Measurements from ENCODE around the gene SLC8B1.

Gene SLC8B1

DNA sequence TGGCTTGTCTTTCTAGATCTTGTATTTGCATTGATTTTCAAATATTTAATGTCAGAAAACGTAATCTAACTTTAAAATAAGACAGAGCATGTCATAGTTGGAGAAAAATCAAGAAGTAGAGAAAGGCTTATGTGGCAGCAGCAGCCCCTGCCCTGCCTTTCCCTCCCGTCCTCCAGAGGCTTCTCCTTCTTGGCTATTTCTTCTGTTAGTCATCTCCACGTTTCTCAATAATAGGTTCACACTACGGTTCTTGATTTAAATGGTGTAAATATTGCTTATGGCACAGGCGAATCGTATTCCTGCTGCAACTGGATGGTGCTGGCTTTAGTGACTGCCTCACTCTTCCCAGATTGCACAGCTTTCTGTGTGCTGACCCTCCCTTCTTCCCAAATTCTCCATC is 42.8 kb downstream of the SLC8B1 start:
- DNase-seq = no peak

GRCh38 chr12:113291586-113291985 is 43.3 kb downstream of the SLC8B1 start:
- no peak for DNase-seq

- no peak for DNase-seq
Observed at GRCh38 chr12:113290506-113290905, 44.4 kb downstream of the SLC8B1 start.

GRCh38 chr12:113289361-113289760 is 45.5 kb downstream of the SLC8B1 start:
- no peak for DNase-seq

GRCh38 chr12:113287899-113288282 is 47.0 kb downstream of the SLC8B1 start:
- no peak for DNase-seq

DNA sequence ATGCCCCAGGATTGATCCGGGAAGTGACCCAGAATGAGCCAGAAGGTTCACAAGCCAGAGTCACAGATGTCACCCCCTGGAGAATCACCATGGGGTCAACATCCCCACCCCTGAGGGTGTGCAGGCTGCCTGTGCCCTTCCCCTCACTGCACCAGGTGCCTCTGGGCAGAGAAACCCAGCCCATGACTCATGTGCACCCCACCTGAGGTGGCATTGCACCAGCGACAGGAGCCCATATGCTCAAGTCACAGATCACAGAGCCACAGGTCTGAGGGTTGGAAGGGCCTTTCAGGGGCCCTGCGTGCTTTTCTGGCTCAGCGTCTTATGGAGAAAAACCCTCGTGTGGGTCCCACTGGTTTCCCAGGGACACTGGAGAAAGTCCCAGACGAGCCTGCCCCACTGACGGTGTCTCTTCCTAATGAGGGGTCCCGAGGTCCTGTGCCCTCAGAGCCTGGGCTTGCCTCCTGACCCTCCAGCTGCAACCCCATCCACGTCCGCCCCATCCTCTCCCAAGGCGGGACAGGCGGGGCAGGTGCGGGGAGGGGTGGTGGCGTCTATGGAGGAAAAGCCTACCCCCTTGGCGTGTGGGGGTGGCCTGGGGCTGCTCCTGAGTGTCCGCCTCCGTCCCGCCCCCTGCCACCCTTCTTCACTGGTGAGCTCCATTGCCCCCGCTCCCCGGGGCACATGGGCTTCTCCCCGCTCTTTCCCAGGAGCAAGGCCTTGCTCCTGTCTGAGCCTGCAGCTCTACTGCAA is 47.6 kb downstream of the SLC8B1 start:
- DNase-seq = no peak

DNA sequence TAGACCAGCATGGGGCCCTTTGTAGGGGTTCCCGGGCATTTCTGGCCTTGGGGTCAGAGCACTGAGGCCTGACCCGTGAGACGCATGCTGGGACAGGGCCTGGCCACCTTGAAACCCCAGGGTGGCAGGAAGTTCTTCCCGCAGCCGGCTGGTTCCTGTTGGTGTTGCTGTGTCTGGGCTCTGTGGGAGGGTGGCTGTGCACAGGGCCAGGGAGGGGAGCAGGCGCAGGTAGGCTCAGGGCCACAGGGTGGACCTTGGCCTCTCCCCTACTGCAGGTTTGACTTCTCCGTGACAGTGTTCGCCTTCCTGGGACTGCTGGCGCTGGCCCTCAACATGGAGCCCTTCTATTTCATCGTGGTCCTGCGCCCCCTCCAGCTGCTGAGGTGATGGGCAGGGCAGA is 48.2 kb downstream of the SLC8B1 start:
- DNase-seq = no peak

DNA sequence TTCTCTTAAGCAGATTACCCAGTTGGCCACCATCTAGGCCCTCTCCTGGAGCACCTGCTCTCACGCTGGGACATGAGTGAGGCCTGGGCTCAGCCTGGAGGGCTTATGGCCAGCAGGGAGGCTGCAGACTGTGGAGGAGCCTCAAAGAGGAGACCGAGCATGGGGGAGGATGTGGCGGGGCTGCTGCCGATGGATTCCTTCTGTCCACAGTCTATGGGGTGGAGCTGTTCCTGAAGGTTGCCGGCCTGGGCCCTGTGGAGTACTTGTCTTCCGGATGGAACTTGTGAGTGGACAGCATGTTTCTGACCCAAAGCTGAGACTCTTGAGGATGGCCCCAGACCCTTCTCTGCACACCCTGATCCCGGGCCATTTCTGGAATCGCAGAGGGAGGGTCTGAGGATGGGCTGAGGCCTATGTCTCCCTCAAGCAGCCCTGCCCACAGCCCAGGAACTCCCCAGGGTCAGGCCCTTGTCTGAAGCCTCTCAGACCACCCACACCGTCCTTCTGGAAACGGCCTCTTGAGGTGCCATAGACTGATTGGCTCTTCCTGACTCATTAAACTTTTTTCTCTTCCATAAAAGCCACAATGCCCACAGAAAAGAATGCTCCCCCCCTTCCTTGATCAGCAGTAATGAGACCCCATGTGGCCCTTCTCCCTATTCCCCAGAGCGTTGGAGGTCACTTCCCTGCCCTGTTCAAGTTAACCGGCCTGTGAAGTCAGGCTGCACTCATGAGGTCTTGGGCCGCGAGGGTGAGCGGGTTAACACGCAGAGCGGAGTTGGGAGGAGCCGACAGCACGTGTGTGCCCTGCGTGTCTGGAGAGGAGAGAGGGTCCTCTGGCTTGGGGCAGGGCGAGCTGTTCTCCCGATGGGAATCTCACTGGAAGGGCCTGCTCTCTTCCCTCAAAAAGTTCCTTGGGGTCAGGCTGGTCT is 49.0 kb downstream of the SLC8B1 start:
- DNase-seq = no peak

- DNase-seq = no peak
Observed at GRCh38 chr12:113284751-113285150, 50.2 kb downstream of the SLC8B1 start.

DNA sequence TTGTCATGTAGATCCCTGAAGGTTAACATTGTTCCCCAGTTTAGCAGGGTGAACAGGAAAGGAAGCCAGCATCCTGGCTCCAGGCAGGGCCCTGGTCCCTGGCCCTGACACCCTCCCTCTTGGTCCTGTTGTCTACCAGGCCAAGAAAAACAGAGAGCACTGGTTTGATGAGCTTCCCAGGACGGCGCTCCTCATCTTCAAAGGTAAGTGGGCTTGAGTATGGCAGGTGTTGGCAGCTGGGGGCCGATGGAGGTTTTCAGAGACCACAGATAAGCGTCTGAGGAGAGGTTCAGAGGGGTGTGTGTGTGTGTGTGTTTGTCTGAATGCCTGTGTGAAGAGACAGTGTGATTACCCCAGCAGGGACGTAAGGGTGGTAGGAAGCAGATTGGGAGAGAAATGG is 56.3 kb downstream of the SLC8B1 start:
- DNase-seq = no peak

DNA sequence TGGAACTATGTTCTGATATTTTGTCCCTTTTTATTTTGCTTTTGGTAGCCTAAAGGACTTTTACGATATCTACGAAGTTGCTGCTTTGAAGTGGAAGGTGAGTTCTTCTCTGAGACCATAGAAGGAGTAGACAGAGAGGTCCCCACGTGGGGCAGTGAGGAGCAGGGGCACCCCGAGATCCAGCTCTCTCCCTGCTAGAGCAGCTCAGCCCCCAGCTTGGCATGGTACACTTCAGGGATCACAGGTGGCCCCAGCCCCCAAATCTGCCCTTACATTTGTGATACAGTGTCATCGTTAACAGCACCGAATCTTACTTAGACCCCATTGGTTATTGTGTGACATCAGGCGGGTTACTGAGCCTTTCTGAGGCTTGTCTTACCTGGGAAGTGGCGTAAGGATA is 56.8 kb downstream of the SLC8B1 start:
- no peak for DNase-seq

GRCh38 chr12:113277511-113277910 is 57.4 kb downstream of the SLC8B1 start:
- DNase-seq = no peak

- no peak for DNase-seq
Observed at GRCh38 chr12:113276946-113277500, 57.9 kb downstream of the SLC8B1 start.

DNA sequence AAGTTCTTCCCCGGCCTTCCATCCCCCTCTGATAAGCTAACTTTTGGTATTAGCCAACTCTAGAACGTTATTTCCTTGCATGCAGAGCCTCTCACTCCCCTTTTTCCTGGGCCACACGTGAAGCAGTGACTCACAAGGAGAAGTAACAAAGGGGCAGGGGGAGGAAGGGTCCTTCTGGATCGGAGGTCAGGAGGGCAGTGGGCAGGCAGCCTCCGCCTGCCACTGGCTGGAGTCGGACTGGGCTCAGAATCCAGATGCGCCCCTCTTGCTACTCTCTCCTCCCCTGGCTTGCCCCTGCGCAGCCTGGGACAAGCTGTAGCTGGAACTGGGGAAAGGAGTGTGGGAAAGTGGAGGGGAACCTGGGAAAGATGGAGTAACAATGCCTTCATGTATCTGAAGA is 58.6 kb downstream of the SLC8B1 start:
- no peak for DNase-seq

DNA sequence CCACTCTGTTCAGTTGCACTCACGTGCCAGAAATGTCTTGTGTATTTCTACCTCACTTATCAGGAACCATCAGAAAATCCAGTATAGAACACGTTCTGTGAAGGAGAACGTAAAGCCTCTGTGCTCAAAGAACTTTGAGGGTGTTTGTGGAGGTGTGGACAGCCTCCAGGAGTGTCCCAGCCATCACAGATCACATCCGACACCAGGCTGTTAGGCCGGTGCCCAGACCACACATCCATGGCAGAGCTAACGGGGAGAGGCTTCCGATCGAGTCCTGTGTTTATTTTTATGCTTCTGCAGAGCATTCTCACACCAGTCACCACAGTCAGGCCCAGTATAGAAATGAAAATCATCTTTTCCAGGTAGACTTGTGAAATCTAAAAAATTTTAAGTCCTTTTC is 60.1 kb downstream of the SLC8B1 start:
- DNase-seq = no peak

- DNase-seq = no peak
Observed at GRCh38 chr12:113273053-113273725, 61.7 kb downstream of the SLC8B1 start.

GRCh38 chr12:113271853-113272561 is 62.9 kb downstream of the SLC8B1 start:
- DNase-seq = peak; percentile 69

GRCh38 chr12:113271466-113271852 is 63.5 kb downstream of the SLC8B1 start:
- DNase-seq = peak; percentile 69

DNA sequence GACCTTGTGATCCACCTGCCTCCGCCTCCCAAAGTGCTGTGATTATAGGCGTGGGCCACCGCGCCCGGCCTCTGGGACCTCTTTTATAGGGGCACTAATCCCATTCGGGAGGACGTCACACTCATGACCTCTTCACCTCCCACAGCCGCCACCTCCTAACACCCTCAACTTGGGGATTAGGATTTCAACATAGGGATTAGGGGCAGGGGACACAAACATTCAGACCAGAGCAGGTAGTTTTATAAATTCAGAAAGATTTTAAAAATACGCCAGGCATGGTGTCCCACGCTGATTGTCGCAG is 64.2 kb downstream of the SLC8B1 start:
- no peak for DNase-seq

DNA sequence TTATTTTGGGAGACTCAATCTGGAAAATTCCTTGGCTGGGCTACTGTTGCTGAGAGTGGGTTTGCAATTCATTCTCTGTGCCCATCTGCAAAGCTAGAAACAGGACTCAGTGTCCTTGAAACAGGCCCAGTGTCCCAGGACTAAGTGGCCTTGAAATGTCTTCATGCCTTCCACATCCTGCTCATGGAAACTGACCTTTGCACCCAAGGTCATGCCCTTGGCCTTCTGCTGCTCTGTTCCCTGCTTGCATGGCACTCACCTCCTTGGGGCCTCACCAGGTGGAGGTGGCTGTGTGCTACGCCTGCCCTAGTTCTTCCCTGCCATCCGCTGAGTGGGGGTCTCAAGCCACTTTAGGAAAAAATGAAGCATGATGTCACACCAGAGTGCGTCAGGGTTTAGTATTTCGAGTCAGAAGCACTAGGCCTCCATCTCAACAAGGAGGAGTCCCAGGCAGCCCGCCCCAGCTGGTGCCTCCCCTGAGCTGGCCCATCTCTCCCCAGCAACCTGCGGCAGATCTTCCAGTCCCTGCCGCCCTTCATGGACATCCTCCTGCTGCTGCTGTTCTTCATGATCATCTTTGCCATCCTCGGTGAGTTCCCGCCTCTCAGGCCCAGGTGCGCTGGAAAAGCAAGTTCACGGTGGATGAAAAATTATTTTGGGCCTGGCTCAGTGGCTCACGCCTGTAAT is 65.5 kb downstream of the SLC8B1 start:
- DNase-seq = no peak

DNA sequence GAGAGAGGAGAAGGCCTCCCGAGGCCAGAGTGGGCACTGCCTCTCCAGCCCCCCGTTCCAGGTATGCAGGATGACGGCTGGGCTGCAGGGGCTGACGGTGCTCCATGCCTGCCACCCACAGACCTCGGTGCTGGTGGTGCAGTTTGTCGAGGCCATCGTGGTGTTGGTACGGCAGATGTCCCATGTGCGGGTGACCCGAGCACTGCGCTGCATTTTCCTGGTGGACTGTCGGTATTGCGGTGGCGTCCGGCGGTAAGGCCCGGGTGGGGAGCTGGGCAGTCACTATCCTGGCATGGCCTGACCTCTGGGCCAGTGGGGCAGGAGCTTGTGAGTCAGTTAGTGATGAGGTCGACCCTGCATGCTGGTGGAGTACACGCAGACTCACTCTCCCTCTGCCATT is 66.3 kb downstream of the SLC8B1 start:
- DNase-seq = no peak

DNA sequence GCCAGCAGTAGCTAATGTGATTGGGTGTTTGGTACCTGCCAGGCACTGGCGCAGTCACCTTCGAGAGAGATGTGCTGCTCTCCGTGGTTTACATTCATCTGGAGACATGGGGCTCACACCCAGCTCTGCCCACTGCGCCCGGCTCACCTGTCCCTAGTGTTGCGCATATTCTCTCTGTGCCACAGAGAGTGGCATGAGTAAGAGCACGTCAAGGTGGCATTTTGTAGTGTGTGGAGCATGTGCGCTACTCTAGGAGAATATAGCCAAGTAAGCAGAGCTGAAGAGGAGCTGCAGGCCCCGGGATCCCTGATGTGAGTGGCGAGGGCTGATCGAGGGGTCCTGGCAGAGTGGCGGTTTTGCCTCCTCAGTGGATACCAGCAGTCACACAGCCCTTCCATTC is 66.8 kb downstream of the SLC8B1 start:
- no peak for DNase-seq
